Stomach (tissue), 9 donors: ENCODE data around the gene NXPH1. TPM values are rescaled to one million over a fixed set of nuclear protein-coding genes. Genes with fewer than 3 reads are reported as not detected.

Experiments used
- DNase-seq, 2 donors: peaks; one replicate each; pipeline versions ENCODE4 v3.0.0 to v3.0.0-alpha.2; 2013 to 2019
- H3K27ac ChIP-seq, 5 donors: fragments of 200-600 bp in 4 of 5; sonication (generic) in 4 of 5; one replicate each; pipeline ENCODE4 v1.5.1; 2013 to 2019; ENCODE audit warnings: mild to moderate bottlenecking in 1 of 5, moderate library complexity in 1 of 5
- H3K27me3 ChIP-seq, 3 donors: fragments of 200-600 bp; sonication (generic); one replicate each; pipeline ENCODE4 v1.5.1; 2017 to 2019; ENCODE audit warnings: mixed run types in 1 of 3
- H3K36me3 ChIP-seq, 4 donors: fragments of 200-600 bp; sonication (generic); 1 replicate in 3 of 4; 2 replicates in 1 of 4; pipeline ENCODE4 v1.5.1; 2016 to 2019
- H3K4me1 ChIP-seq, 4 donors: fragments of 200-600 bp; sonication (generic); one replicate each; pipeline ENCODE4 v1.5.1; 2016 to 2019
- H3K4me3 ChIP-seq, 4 donors: fragments of 200-600 bp; sonication (generic) in 3 of 4; one replicate each; pipeline ENCODE4 v1.5.1; 2016 to 2019; ENCODE audit warnings: mild to moderate bottlenecking in 1 of 4
- H3K9me3 ChIP-seq, 4 donors: fragments of 200-600 bp; sonication (generic); one replicate each; pipeline ENCODE4 v1.5.1; 2016 to 2019
- CTCF ChIP-seq, 7 experiments: fragments of 450-650 bp in 4 of 7; fragments of 200-600 bp in 3 of 7; sonication (generic) in 3 of 7; IDR thresholded peaks; one replicate each; pipeline ENCODE4 v1.5.1; 2016 to 2019; ENCODE audit warnings: antibody characterized with exemption in 7 of 7, control low read depth in 2 of 7, mild to moderate bottlenecking in 1 of 7
- EP300 ChIP-seq: sonication (generic); formaldehyde crosslinking; IDR thresholded peaks from one replicate; pipeline ENCODE4 v1.6.1; 2017; ENCODE audit warnings: antibody characterized with exemption
- POLR2A ChIP-seq, 4 donors: fragments of 450-650 bp; IDR thresholded peaks; one replicate each; pipeline ENCODE4 v1.6.1; 2016; ENCODE audit warnings: antibody characterized with exemption in 4 of 4, control low read depth in 2 of 4, mild to moderate bottlenecking in 1 of 4, moderate library complexity in 1 of 4
- POLR2AphosphoS5 ChIP-seq, 3 donors: sonication (generic); formaldehyde crosslinking; IDR thresholded peaks; one replicate each; pipeline ENCODE4 v1.6.1; 2016; ENCODE audit warnings: antibody characterized with exemption in 3 of 3
- WGBS, 5 donors: extraction: QIAGEN DNeasy Blood & Tissue Kit in 3 of 5; methylation state at CpG; one replicate each; pipeline versions ENCODE4 v1.1.5 to v1.1.7; 2013 to 2018; 5-methylcytosine and 5-hydroxymethylcytosine counted together
- intact Hi-C: fragments of 100-400 bp; cut with DNase I; formaldehyde crosslinking; loops from one replicate; pipeline ENCODE4 v1.15.1; 2023; ENCODE audit warnings: low total_unique reads
- polyA plus RNA-seq, 3 donors: library from polyadenylated mRNA; stranded (reverse); fragments of 200-250 nt; gene quantifications; one replicate each; pipeline ENCODE4 v1.2.3, GENCODE V29; 2013
- total RNA-seq, 5 donors: library from RNA; depleted of rRNA; stranded (reverse); fragments of >200 nt; gene quantifications; one replicate each; pipeline versions ENCODE4 v1.1.0 to v1.2.3, GENCODE V29; 2014 to 2016
- donor health status: healthy with polysubstance abuse.
- donor health status: Bipolar disorder and iron deficiency.
- donor health status: healthy.

The NXPH1 gene
- total and polyA plus RNA-seq, 8 donors: 0.37 TPM; not detected in 7

GRCh38 chr7:8781166-8781565, 347.8 kb downstream of the NXPH1 start:
- DNase-seq: no peak
- Histone ChIP-seq H3K27ac (no peak overlapping the region), H3K27me3 (no peaks in the 10 kb centered on the region), H3K4me3 (no peak overlapping the region), H3K9me3 (no peaks in the 10 kb centered on the region), H3K36me3 (no peaks in the 10 kb centered on the region), H3K4me1 (no peaks in the 10 kb centered on the region)
- intact Hi-C loops: no loop called here
- no peak for TF ChIP-seq EP300

DNA sequence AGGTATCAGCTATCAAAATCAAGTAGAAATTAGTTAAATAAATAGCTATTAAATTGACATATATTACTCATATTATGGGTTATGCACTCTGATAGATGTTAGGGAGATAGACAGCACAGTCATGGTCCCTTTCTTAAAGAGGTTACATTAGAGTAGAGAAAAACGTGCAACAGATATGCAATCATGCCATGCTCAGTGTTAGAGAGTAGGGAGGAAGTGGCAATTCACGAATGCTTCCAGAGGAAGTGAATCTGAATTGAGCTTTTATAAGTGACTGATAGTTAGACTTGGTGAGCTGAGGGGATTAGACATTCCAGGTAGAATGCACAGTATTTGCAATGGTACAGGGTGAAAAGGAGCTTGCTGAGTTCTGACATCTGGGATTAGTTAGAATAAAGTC, 349.8 kb downstream of the NXPH1 start:
- Histone ChIP-seq H3K27me3 (no peaks in the 10 kb centered on the region), H3K36me3 (no peaks in the 10 kb centered on the region), H3K4me1 (no peaks in the 10 kb centered on the region), H3K9me3 (no peaks in the 10 kb centered on the region), H3K4me3 (no peak overlapping the region), H3K27ac (no peak overlapping the region)
- DNase-seq: no peak
- 29 to 45% (median 44%) methylated on average over 2 of the region's 2 CpGs for WGBS, 5 donors
- TF ChIP-seq EP300 (no peak), POLR2AphosphoS5 (IDR thresholded peaks at IDR 0.05) (no peak), POLR2A (IDR thresholded peaks at IDR 0.05) (no peak), CTCF (IDR thresholded peaks at IDR 0.05) (no peak)
- intact Hi-C loops: no loop called here

- Histone ChIP-seq H3K4me3 (no peak overlapping the region), H3K4me1 (no peaks in the 10 kb centered on the region), H3K27me3 (no peaks in the 10 kb centered on the region), H3K9me3 (no peaks in the 10 kb centered on the region), H3K27ac (no peak overlapping the region), H3K36me3 (no peaks in the 10 kb centered on the region)
- no peak for TF ChIP-seq CTCF (IDR thresholded peaks at IDR 0.05)
- no peak for TF ChIP-seq POLR2A (IDR thresholded peaks at IDR 0.05)
- TF ChIP-seq EP300: no peak
- TF ChIP-seq POLR2AphosphoS5 (IDR thresholded peaks at IDR 0.05): no peak
- intact Hi-C loops: no loop called here
- DNase-seq: no peak
Measured at GRCh38 chr7:8785081-8785480, 351.7 kb downstream of the NXPH1 start.

DNA sequence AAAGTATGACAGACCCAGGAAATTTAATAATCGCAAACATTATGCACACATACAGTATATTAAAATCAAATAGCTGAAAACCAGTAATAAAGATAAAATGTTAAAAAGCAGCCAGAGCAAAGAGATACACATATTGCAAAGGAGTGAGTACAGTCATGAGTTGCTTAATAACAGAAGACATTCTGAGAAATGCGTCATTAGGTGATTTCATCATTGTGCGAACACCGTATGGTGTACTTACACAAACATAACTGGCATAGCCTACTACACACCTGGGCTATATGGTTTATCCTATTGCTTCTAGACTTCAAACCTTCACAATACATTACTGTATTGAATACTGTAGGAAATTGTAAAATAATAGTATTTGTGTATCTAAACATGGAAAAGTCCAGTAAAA, 367.6 kb downstream of the NXPH1 start:
- TF ChIP-seq POLR2A (IDR thresholded peaks at IDR 0.05) (no peak), CTCF (IDR thresholded peaks at IDR 0.05) (no peak), EP300 (no peak), POLR2AphosphoS5 (IDR thresholded peaks at IDR 0.05) (no peak)
- H3K4me3 ChIP-seq: no peak overlapping the region
- WGBS, 5 donors: 94 to 97% (median 97%) methylated on average over 4 of the region's 4 CpGs
- H3K9me3 ChIP-seq: no peaks in the 10 kb centered on the region
- no peaks in the 10 kb centered on the region for H3K27me3 ChIP-seq
- intact Hi-C loops: no loop called here
- H3K27ac ChIP-seq: no peak overlapping the region
- DNase-seq: no peak
- no peaks in the 10 kb centered on the region for H3K36me3 ChIP-seq
- no peaks in the 10 kb centered on the region for H3K4me1 ChIP-seq

Other genes with a start within 250 kb of the NXPH1 start
- gene ICA1, start 171.4 kb upstream of the NXPH1 start, total RNA-seq: 100 to 1,000 TPM in 3 of 5 donors, 10 to 100 TPM in 2; 59.1 to 458 (median 118) TPM
- 10 to 100 TPM; 19.1 to 45.1 (median 22.5) TPM for gene ICA1, start 171.4 kb upstream of the NXPH1 start, polyA plus RNA-seq